K562 (cell line): ENCODE measurements around the gene KRT80.

Experiments used
- CHD2 ChIP-seq: IDR thresholded peaks from 2 replicates; pipeline ENCODE4 v1.6.1; 2011; ENCODE audit warnings: low read depth, low read length
- CREM ChIP-seq: IDR thresholded peaks from 2 replicates; pipeline ENCODE4 v1.6.1; 2014; ENCODE audit warnings: antibody characterized with exemption, low read depth
- CTCF ChIP-seq, 3 experiments: IDR thresholded peaks in 2 of 3; conservative IDR thresholded peaks in 1 of 3; 2 replicates each; pipeline ENCODE4 v1.5.1; 2011 to 2012; ENCODE audit warnings: low read length in 3 of 3, mild to moderate bottlenecking in 3 of 3, control low read depth in 2 of 3, improper control_type of control experiment in 1 of 3, inconsistent platforms in 1 of 3, low read depth in 1 of 3, mixed read lengths in 1 of 3, moderate library complexity in 1 of 3; ENCODE audit not compliant: insufficient read depth in 2 of 3
- E2F1 ChIP-seq: sonication (generic); formaldehyde crosslinking; IDR thresholded peaks from 2 replicates; pipeline ENCODE4 v1.8.1; 2023; ENCODE audit warnings: mild to moderate bottlenecking, missing genetic modification reagents, moderate library complexity
- MLLT1 ChIP-seq, 2 experiments: fragments of 450-650 bp; IDR thresholded peaks; 2 replicates each; pipeline ENCODE4 v1.6.1; 2016
- MYNN ChIP-seq, 2 experiments: sonication (generic); formaldehyde crosslinking in 1 of 2; IDR thresholded peaks; 2 replicates each; pipeline versions ENCODE4 v1.5.0 to v1.6.1; 2016 to 2020; ENCODE audit warnings: antibody characterized with exemption in 1 of 2, missing genetic modification reagents in 1 of 2
- NFYB ChIP-seq: IDR thresholded peaks from 2 replicates; pipeline ENCODE4 v1.6.1; 2011; ENCODE audit warnings: mild to moderate bottlenecking, moderate library complexity; ENCODE audit not compliant: insufficient read length; ENCODE audit errors: extremely low read depth
- NRF1 ChIP-seq, 2 experiments: fragments of 450-650 bp; IDR thresholded peaks in 1 of 2; conservative IDR thresholded peaks in 1 of 2; 2 replicates each; pipeline ENCODE4 v1.6.1; 2014; ENCODE audit warnings: mild to moderate bottlenecking in 2 of 2
- POLR3G ChIP-seq: IDR thresholded peaks from 2 replicates; pipeline ENCODE4 v1.6.1; 2011; ENCODE audit not compliant: insufficient read length, insufficient replicate concordance; ENCODE audit errors: extremely low read depth
- ZNF347 ChIP-seq: fragments of 450-650 bp; formaldehyde crosslinking; IDR thresholded peaks from 2 replicates; pipeline ENCODE4 v1.4.0; 2020; ENCODE audit warnings: low read depth, mild to moderate bottlenecking, moderate library complexity

GRCh38 chr12:52147964-52148463 lies 43.8 kb downstream of the KRT80 start:
- TF ChIP-seq MLLT1 (IDR thresholded peaks at IDR 0.05): no peak
- TF ChIP-seq CREM: no peak
- TF ChIP-seq POLR3G: no peak
- TF ChIP-seq NFYB: no peak
- no peak for TF ChIP-seq CTCF (IDR thresholded peaks at IDR 0.05 in 2 of 3, conservative IDR thresholded peaks at IDR 0.05 in 1 of 3; ENCODE audit: insufficient read depth in 2 of 3, low read depth in 1 of 3, low read length in 3 of 3)
- TF ChIP-seq CHD2: no peak
- TF ChIP-seq E2F1 (CRISPR knock-in tag): no peak
- no peak for TF ChIP-seq MYNN (IDR thresholded peaks at IDR 0.05)
- no peak for TF ChIP-seq MYNN (CRISPR knock-in tag; IDR thresholded peaks at IDR 0.05)
- no peak for TF ChIP-seq NRF1 (conservative IDR thresholded peaks at IDR 0.05 in 1 of 2, IDR thresholded peaks at IDR 0.05 in 1 of 2)
- TF ChIP-seq ZNF347 (CRISPR knock-in tag): no peak
